ENCODE data around the gene RPL31.

The RPL31 gene

GRCh38 chr2:100968146-100969145 lies 33.6 kb upstream of the RPL31 start:
- Histone ChIP-seq H3F3A (ENCODE audit: control insufficient read depth, insufficient read depth) (no peaks in the 10 kb centered on the region), H3K36me3 (ENCODE audit: control insufficient read depth, low read length) (no peaks in the 10 kb centered on the region), H4K20me1 (ENCODE audit: control insufficient read depth, insufficient read depth, low read depth, low read length) (no peaks in the 10 kb centered on the region), H3K27ac (ENCODE audit: low read depth, low read length) (no peak overlapping the region), H3K4me2 (ENCODE audit: low read length) (no peak overlapping the region), H3K9me3 (ENCODE audit: control insufficient read depth, insufficient read depth, low read length) (no peaks in the 10 kb centered on the region), H3K4me1 (ENCODE audit: control insufficient read depth, low read length) (no peaks in the 10 kb centered on the region), H3K79me2 (ENCODE audit: control insufficient read depth, low read length) (no peaks in the 10 kb centered on the region), H3K9me2 (replicated peaks; ENCODE audit: control insufficient read depth, low read length) (no peaks in the 10 kb centered on the region), H3K4me3 (ENCODE audit: low read length) (no peak overlapping the region), H3K27me3 (ENCODE audit: control insufficient read depth, low read length) (no peaks in the 10 kb centered on the region)
- TF ChIP-seq CTCF (IDR thresholded peaks at IDR 0.05; ENCODE audit: low read depth, low read length, poor library complexity, severe bottlenecking): no peak
- TF ChIP-seq EZH2phosphoT487 (IDR thresholded peaks at IDR 0.05; ENCODE audit: borderline replicate concordance, low read length): no peak

- Histone ChIP-seq H3K27me3 (ENCODE audit: control insufficient read depth, low read length) (no peaks in the 10 kb centered on the region), H3K9me3 (ENCODE audit: control insufficient read depth, insufficient read depth, low read length) (no peaks in the 10 kb centered on the region), H3K4me3 (ENCODE audit: low read length) (no peak overlapping the region), H3K4me1 (ENCODE audit: control insufficient read depth, low read length) (no peaks in the 10 kb centered on the region), H3K9me2 (replicated peaks; ENCODE audit: control insufficient read depth, low read length) (no peaks in the 10 kb centered on the region), H3K27ac (ENCODE audit: low read depth, low read length) (no peak overlapping the region), H3K4me2 (ENCODE audit: low read length) (no peak overlapping the region), H4K20me1 (ENCODE audit: control insufficient read depth, insufficient read depth, low read depth, low read length) (no peaks in the 10 kb centered on the region), H3F3A (ENCODE audit: control insufficient read depth, insufficient read depth) (no peaks in the 10 kb centered on the region), H3K79me2 (ENCODE audit: control insufficient read depth, low read length) (no peaks in the 10 kb centered on the region), H3K36me3 (ENCODE audit: control insufficient read depth, low read length) (no peaks in the 10 kb centered on the region)
- TF ChIP-seq CTCF (IDR thresholded peaks at IDR 0.05; ENCODE audit: low read depth, low read length, poor library complexity, severe bottlenecking) (no peak), EZH2phosphoT487 (IDR thresholded peaks at IDR 0.05; ENCODE audit: borderline replicate concordance, low read length) (no peak)
These were observed 32.1 kb upstream of the RPL31 start for GRCh38 chr2:100969998-100970397.

GRCh38 chr2:100971221-100971620 lies 30.9 kb upstream of the RPL31 start:
- H3K4me2 ChIP-seq (ENCODE audit: low read length): no peak overlapping the region
- no peak overlapping the region for H3K4me3 ChIP-seq (ENCODE audit: low read length)
- no peaks in the 10 kb centered on the region for H3K4me1 ChIP-seq (ENCODE audit: control insufficient read depth, low read length)
- no peaks in the 10 kb centered on the region for H3K9me2 ChIP-seq (replicated peaks; ENCODE audit: control insufficient read depth, low read length)
- no peaks in the 10 kb centered on the region for H4K20me1 ChIP-seq (ENCODE audit: control insufficient read depth, insufficient read depth, low read depth, low read length)
- H3K9me3 ChIP-seq (ENCODE audit: control insufficient read depth, insufficient read depth, low read length): no peaks in the 10 kb centered on the region
- H3K36me3 ChIP-seq (ENCODE audit: control insufficient read depth, low read length): no peaks in the 10 kb centered on the region
- H3K27ac ChIP-seq (ENCODE audit: low read depth, low read length): no peak overlapping the region
- H3K79me2 ChIP-seq (ENCODE audit: control insufficient read depth, low read length): no peaks in the 10 kb centered on the region
- no peaks in the 10 kb centered on the region for H3K27me3 ChIP-seq (ENCODE audit: control insufficient read depth, low read length)
- no peak for TF ChIP-seq CTCF (IDR thresholded peaks at IDR 0.05; ENCODE audit: low read depth, low read length, poor library complexity, severe bottlenecking)
- H3F3A ChIP-seq (ENCODE audit: control insufficient read depth, insufficient read depth): no peaks in the 10 kb centered on the region

Measured in DOHH2 (cell line).